Natural killer cell (primary cell): ENCODE data around the gene C1orf21. TPM values are rescaled to one million over a fixed set of nuclear protein-coding genes. Genes with fewer than 3 reads are reported as not detected.

Experiments used
- ATAC-seq, 3 donors: fragments of 150-1000 bp in 2 of 3; fragments of 200-7000 bp in 1 of 3; cut with Tn5 transposase; 1 replicate in 1 of 3; 2 replicates in 2 of 3; pipeline ENCODE4 v1.10.0; 2021; ENCODE audit warnings: mild to moderate bottlenecking in 2 of 3, moderate library complexity in 2 of 3
- DNase-seq, 2 donors: peaks; one replicate each; pipeline versions ENCODE4 v3.0.0 to v3.0.0-alpha.2; 2013 to 2021; ENCODE audit warnings: mixed read lengths in 1 of 2
- H3K27ac ChIP-seq: one replicate; pipeline ENCODE4 v1.5.1; 2013; ENCODE audit warnings: mild to moderate bottlenecking, low read length
- H3K27me3 ChIP-seq: one replicate; pipeline ENCODE4 v1.6.1; 2013; ENCODE audit warnings: low read length; ENCODE audit not compliant: control insufficient read depth, insufficient read depth
- H3K36me3 ChIP-seq: one replicate; pipeline ENCODE4 v1.6.1; 2013; ENCODE audit warnings: low read length; ENCODE audit not compliant: control insufficient read depth, insufficient read depth
- H3K4me1 ChIP-seq: one replicate; pipeline ENCODE4 v1.6.1; 2013; ENCODE audit warnings: low read length; ENCODE audit not compliant: control insufficient read depth, insufficient read depth
- H3K4me3 ChIP-seq: one replicate; pipeline ENCODE4 v1.5.1; 2013; ENCODE audit warnings: low read length
- H3K9me3 ChIP-seq: one replicate; pipeline ENCODE4 v1.6.1; 2013; ENCODE audit warnings: low read length; ENCODE audit not compliant: control insufficient read depth, insufficient read depth
- H3K27ac Mint-ChIP-seq, 2 donors: one replicate each; pipeline ENCODE4 v1.8.0; 2022; ENCODE audit warnings: mild to moderate bottlenecking in 2 of 2, mixed read lengths in 2 of 2, moderate library complexity in 1 of 2
- H3K27me3 Mint-ChIP-seq, 2 donors: one replicate each; pipeline ENCODE4 v1.8.0; 2022; ENCODE audit warnings: low read depth in 2 of 2, mixed read lengths in 2 of 2
- H3K36me3 Mint-ChIP-seq: one replicate; pipeline ENCODE4 v1.8.0; 2022; ENCODE audit warnings: mixed read lengths
- H3K4me1 Mint-ChIP-seq, 2 donors: one replicate each; pipeline ENCODE4 v1.8.0; 2022; ENCODE audit warnings: mixed read lengths in 2 of 2
- H3K4me3 Mint-ChIP-seq: one replicate; pipeline ENCODE4 v1.8.0; 2022; ENCODE audit warnings: mild to moderate bottlenecking, moderate library complexity, mixed read lengths
- H3K9me3 Mint-ChIP-seq, 2 donors: one replicate each; pipeline ENCODE4 v1.8.0; 2022; ENCODE audit warnings: mixed read lengths in 2 of 2
- CTCF ChIP-seq: fragments of 200-600 bp; IDR thresholded peaks from one replicate; pipeline ENCODE4 v1.8.0; 2022; ENCODE audit warnings: antibody characterized with exemption
- WGBS: methylation state at CpG from one replicate; pipeline ENCODE4 v1.1.7; 2013; ENCODE audit warnings: missing lambda C conversion rate; ENCODE audit not compliant: insufficient coverage; 5-methylcytosine and 5-hydroxymethylcytosine counted together
- intact Hi-C: fragments of 100-400 bp; cut with micrococcal nuclease; formaldehyde crosslinking; loops from one replicate; pipeline ENCODE4 v1.14.2; 2022
- total RNA-seq, 4 donors: library from RNA; stranded (reverse); fragments of 120-200 nt in 1 of 4; gene quantifications; one replicate each; pipeline versions ENCODE4 v1.2.3 to v1.2.4, GENCODE V29; 2013 to 2022

Gene C1orf21
- total RNA-seq, 3 donors from 2014 or later (not counting 1 experiment from before 2014, with no cell fraction given) = 84.3 to 111 (median 88.3) TPM

- no peak overlapping the region for H3K4me3 Mint-ChIP-seq
- intact Hi-C loops = no loop called here
- peak overlapping the region; percentile 30 to 62 for H3K27ac Mint-ChIP-seq
- Histone ChIP-seq H3K36me3 (no peaks in the 10 kb centered on the region), H3K27ac (no peak overlapping the region), H3K27me3 (no peaks in the 10 kb centered on the region), H3K4me3 (no peak overlapping the region), H3K4me1 (peaks cover 15% of the 10 kb centered on the region), H3K9me3 (no peaks in the 10 kb centered on the region)
- H3K36me3 Mint-ChIP-seq = no peaks in the 10 kb centered on the region
- DNase-seq = no peak
- ATAC-seq = no peak
- peaks cover 82 to 84% of the 10 kb centered on the region in 2 donors for H3K4me1 Mint-ChIP-seq
- WGBS = 86% methylated on average over 1 of the region's 1 CpG
- H3K9me3 Mint-ChIP-seq = no peaks in the 10 kb centered on the region
- H3K27me3 Mint-ChIP-seq = no peaks in the 10 kb centered on the region
- no peak for TF ChIP-seq CTCF
These were observed 176.0 kb downstream of the C1orf21 start for GRCh38 chr1:184562806-184563205.

- Mint-ChIP-seq H3K27me3 (no peaks in the 10 kb centered on the region), H3K4me1 (peaks cover 82 to 84% of the 10 kb centered on the region in 2 donors), H3K4me3 (no peak overlapping the region), H3K9me3 (no peaks in the 10 kb centered on the region), H3K27ac (peak overlapping the region; percentile 30 to 62), H3K36me3 (no peaks in the 10 kb centered on the region)
- H3K27me3 ChIP-seq = no peaks in the 10 kb centered on the region
- no peaks in the 10 kb centered on the region for H3K9me3 ChIP-seq
- peak in 1 of 2 donors; percentile 6 for DNase-seq
- no peaks in the 10 kb centered on the region for H3K36me3 ChIP-seq
- no peak overlapping the region for H3K27ac ChIP-seq
- WGBS = 63% methylated on average over 1 of the region's 1 CpG
- intact Hi-C loops = no loop called here
- no peak for TF ChIP-seq CTCF
- H3K4me1 ChIP-seq = peaks cover 16% of the 10 kb centered on the region
- peak in 2 of 3 donors; percentile 29 to 39 for ATAC-seq
- H3K4me3 ChIP-seq = no peak overlapping the region
These were observed 176.5 kb downstream of the C1orf21 start for GRCh38 chr1:184563308-184563707.

GRCh38 chr1:184567009-184567408 lies 180.2 kb downstream of the C1orf21 start:
- intact Hi-C loops = no loop called here
- no peak for TF ChIP-seq CTCF
- Histone ChIP-seq H3K4me1 (peaks cover 13% of the 10 kb centered on the region), H3K27ac (no peak overlapping the region), H3K27me3 (no peaks in the 10 kb centered on the region), H3K9me3 (no peaks in the 10 kb centered on the region), H3K36me3 (no peaks in the 10 kb centered on the region), H3K4me3 (no peak overlapping the region)
- DNase-seq = no peak
- peak in 1 of 3 donors; percentile 24 for ATAC-seq
- no peaks in the 10 kb centered on the region for H3K27me3 Mint-ChIP-seq
- H3K36me3 Mint-ChIP-seq = no peaks in the 10 kb centered on the region
- no peak overlapping the region for H3K4me3 Mint-ChIP-seq
- no peaks in the 10 kb centered on the region for H3K9me3 Mint-ChIP-seq
- peaks cover 68 to 70% of the 10 kb centered on the region in 2 donors for H3K4me1 Mint-ChIP-seq
- peak overlapping the region in 1 of 2 donors; percentile 39 for H3K27ac Mint-ChIP-seq
- 94% methylated on average over 1 of the region's 1 CpG for WGBS

- intact Hi-C loops = no loop called here
These were observed 180.8 kb downstream of the C1orf21 start for GRCh38 chr1:184567637-184568036.

More at GRCh38 chr1:184567637-184568036, 180.8 kb downstream of the C1orf21 start:
- H3K36me3 ChIP-seq = no peaks in the 10 kb centered on the region
- H3K36me3 Mint-ChIP-seq = no peaks in the 10 kb centered on the region
- H3K9me3 ChIP-seq = no peaks in the 10 kb centered on the region
- no peaks in the 10 kb centered on the region for H3K9me3 Mint-ChIP-seq
- WGBS = 19% methylated on average over 2 of the region's 2 CpGs
- peaks cover 65 to 66% of the 10 kb centered on the region in 2 donors for H3K4me1 Mint-ChIP-seq
- TF ChIP-seq CTCF = no peak
- ATAC-seq = peak in 1 of 3 donors; percentile 41
- H3K27me3 ChIP-seq = no peaks in the 10 kb centered on the region
- no peak overlapping the region for H3K4me3 Mint-ChIP-seq
- H3K27ac Mint-ChIP-seq = peak overlapping the region; percentile 39 to 59
- no peak overlapping the region for H3K4me3 ChIP-seq
- H3K27me3 Mint-ChIP-seq = no peaks in the 10 kb centered on the region
- no peak for DNase-seq
- peaks cover 13% of the 10 kb centered on the region for H3K4me1 ChIP-seq
- H3K27ac ChIP-seq = no peak overlapping the region
